Glutamatergic neuron (in vitro differentiated cells): ENCODE data around the gene SLC25A3. TPM values are rescaled to one million over a fixed set of nuclear protein-coding genes. Genes with fewer than 3 reads are reported as not detected.
"Not testable (repeated sequence)": the region's sequence is repeated elsewhere in the genome, so short reads cannot be mapped to it uniquely, and the experiment has no call there.

Source experiments
- DNase-seq: peaks from one replicate; pipeline ENCODE4 v3.0.0; 2022
- H3K27ac Mint-ChIP-seq: one replicate; pipeline ENCODE4 v1.8.0; 2020; ENCODE audit warnings: mild to moderate bottlenecking, mixed read lengths, inconsistent platforms; ENCODE audit not compliant: unreplicated experiment
- H3K27me3 Mint-ChIP-seq: one replicate; pipeline ENCODE4 v1.8.0; 2020; ENCODE audit warnings: mild to moderate bottlenecking, moderate library complexity, mixed read lengths, inconsistent platforms; ENCODE audit not compliant: unreplicated experiment
- H3K36me3 Mint-ChIP-seq: one replicate; pipeline ENCODE4 v1.8.0; 2020; ENCODE audit warnings: mild to moderate bottlenecking, mixed read lengths, inconsistent platforms; ENCODE audit not compliant: unreplicated experiment
- H3K4me1 Mint-ChIP-seq: one replicate; pipeline ENCODE4 v1.8.0; 2020; ENCODE audit warnings: mild to moderate bottlenecking, low read depth, mixed read lengths, inconsistent platforms; ENCODE audit not compliant: unreplicated experiment
- H3K4me3 Mint-ChIP-seq: one replicate; pipeline ENCODE4 v1.8.0; 2020; ENCODE audit warnings: mild to moderate bottlenecking, mixed read lengths, inconsistent platforms; ENCODE audit not compliant: unreplicated experiment
- H3K9me3 Mint-ChIP-seq: one replicate; pipeline ENCODE4 v1.8.0; 2020; ENCODE audit warnings: mild to moderate bottlenecking, moderate library complexity, mixed read lengths, inconsistent platforms; ENCODE audit not compliant: unreplicated experiment
- CTCF ChIP-seq: fragments of 200-600 bp; sonication (generic); IDR thresholded peaks from one replicate; pipeline ENCODE4 v1.5.0; 2021; ENCODE audit not compliant: partially characterized antibody, unreplicated experiment
- long read RNA-seq: library from polyadenylated mRNA; unstranded; transcript quantifications from one replicate; pipeline ENCODE4 v2.0.0, GENCODE V29; 2020; ENCODE audit not compliant: unreplicated experiment
- total RNA-seq: library from RNA; stranded (reverse); fragmentation: NEBNext Ultra II Directional; extraction: Animal tissue kit (Norgen Biotek cat#: 25700); gene quantifications from one replicate; pipeline ENCODE4 v1.2.1, GENCODE V29; 2021; ENCODE audit not compliant: unreplicated experiment

The SLC25A3 gene
- total RNA-seq = 481 TPM
- long read RNA-seq, full-length matches to known transcripts = 1,246 of 1,274 reads
- long read RNA-seq, partial matches to known transcripts = 5 of 1,274 reads
- long read RNA-seq, other reads (novel, unspliced or antisense) = 23 of 1,274 reads

- Mint-ChIP-seq H3K4me3 (peak within 1 kb of the TSS; percentile 98), H3K36me3 (no peaks in the 10 kb centered on the region), H3K4me1 (peaks cover 8% of the 10 kb centered on the region), H3K27ac (peak within 1 kb of the TSS; percentile 88), H3K9me3 (peaks cover 11% of the 10 kb centered on the region), H3K27me3 (peaks cover 5% of the 10 kb centered on the region)
- TF ChIP-seq CTCF = no peak
- DNase-seq = peak; percentile 93
These were observed at the start of gene SLC25A3 for GRCh38 chr12:98593351-98594049. SLC25A3 (plus strand) TSS chr12:98593686; CDS start chr12:98593979, 293 bp downstream.

GRCh38 chr12:98543701-98544100 lies 49.8 kb upstream of the SLC25A3 start:
- DNase-seq = no peak
- H3K27ac Mint-ChIP-seq = no peak overlapping the region
- no peaks in the 10 kb centered on the region for H3K36me3 Mint-ChIP-seq
- no peak overlapping the region for H3K4me3 Mint-ChIP-seq
- no peaks in the 10 kb centered on the region for H3K4me1 Mint-ChIP-seq
- TF ChIP-seq CTCF = no peak
- H3K27me3 Mint-ChIP-seq = no peaks in the 10 kb centered on the region
- H3K9me3 Mint-ChIP-seq = no peaks in the 10 kb centered on the region

- no peaks in the 10 kb centered on the region for H3K9me3 Mint-ChIP-seq
- DNase-seq = no peak
- H3K27me3 Mint-ChIP-seq = no peaks in the 10 kb centered on the region
- TF ChIP-seq CTCF = no peak
- no peaks in the 10 kb centered on the region for H3K4me1 Mint-ChIP-seq
- no peak overlapping the region for H3K27ac Mint-ChIP-seq
- H3K36me3 Mint-ChIP-seq = no peaks in the 10 kb centered on the region
- H3K4me3 Mint-ChIP-seq = no peak overlapping the region
These were observed 48.7 kb upstream of the SLC25A3 start for GRCh38 chr12:98544751-98545150.

- H3K36me3 Mint-ChIP-seq = no peaks in the 10 kb centered on the region
- no peaks in the 10 kb centered on the region for H3K9me3 Mint-ChIP-seq
- no peaks in the 10 kb centered on the region for H3K27me3 Mint-ChIP-seq
- H3K27ac Mint-ChIP-seq = no peak overlapping the region
- no peaks in the 10 kb centered on the region for H3K4me1 Mint-ChIP-seq
- TF ChIP-seq CTCF = no peak
- no peak for DNase-seq
- no peak overlapping the region for H3K4me3 Mint-ChIP-seq
These were observed 43.9 kb upstream of the SLC25A3 start for GRCh38 chr12:98549371-98550110.

GRCh38 chr12:98551787-98552186 lies 41.7 kb upstream of the SLC25A3 start:
- Mint-ChIP-seq H3K27me3 (peaks cover 2% of the 10 kb centered on the region), H3K4me3 (no peak overlapping the region), H3K27ac (no peak overlapping the region), H3K9me3 (no peaks in the 10 kb centered on the region), H3K36me3 (no peaks in the 10 kb centered on the region), H3K4me1 (no peaks in the 10 kb centered on the region)
- TF ChIP-seq CTCF = no peak
- no peak for DNase-seq

GRCh38 chr12:98558097-98558496 lies 35.4 kb upstream of the SLC25A3 start:
- not testable (repeated sequence) for H3K36me3 Mint-ChIP-seq, H3K4me1 Mint-ChIP-seq, H3K9me3 Mint-ChIP-seq, DNase-seq, H3K27me3 Mint-ChIP-seq, H3K27ac Mint-ChIP-seq, H3K4me3 Mint-ChIP-seq
